Measurements from ENCODE around the gene ILF2.

The ILF2 gene

GRCh38 chr1:153630384-153630783 lies 40.4 kb downstream of the ILF2 start:
- Histone ChIP-seq H3K27ac (no peak overlapping the region), H3K4me3 (ENCODE audit: low read depth, low read length) (no peak overlapping the region), H3K36me3 (replicated peaks) (peaks cover 4% of the 10 kb centered on the region), H3K27me3 (replicated peaks) (no peaks in the 10 kb centered on the region)
- no peak for DNase-seq
- no peak for TF ChIP-seq CTCF (IDR thresholded peaks at IDR 0.05; ENCODE audit: low read depth, low read length, missing control alignments)
- in situ Hi-C loops (cut with HindIII; ENCODE audit: low pct_ligation_motif_present, low sequenced_read_pairs), result no loop called here

- H3K36me3 ChIP-seq (replicated peaks), result peaks cover 6% of the 10 kb centered on the region
- H3K27ac ChIP-seq, result no peak overlapping the region
- in situ Hi-C loops (cut with HindIII; ENCODE audit: low pct_ligation_motif_present, low sequenced_read_pairs), result no loop called here
- no peak for DNase-seq
- no peak overlapping the region for H3K4me3 ChIP-seq (ENCODE audit: low read depth, low read length)
- no peak for TF ChIP-seq CTCF (IDR thresholded peaks at IDR 0.05; ENCODE audit: low read depth, low read length, missing control alignments)
- no peaks in the 10 kb centered on the region for H3K27me3 ChIP-seq (replicated peaks)
These were observed 40.8 kb downstream of the ILF2 start for GRCh38 chr1:153629971-153630370.

DNA sequence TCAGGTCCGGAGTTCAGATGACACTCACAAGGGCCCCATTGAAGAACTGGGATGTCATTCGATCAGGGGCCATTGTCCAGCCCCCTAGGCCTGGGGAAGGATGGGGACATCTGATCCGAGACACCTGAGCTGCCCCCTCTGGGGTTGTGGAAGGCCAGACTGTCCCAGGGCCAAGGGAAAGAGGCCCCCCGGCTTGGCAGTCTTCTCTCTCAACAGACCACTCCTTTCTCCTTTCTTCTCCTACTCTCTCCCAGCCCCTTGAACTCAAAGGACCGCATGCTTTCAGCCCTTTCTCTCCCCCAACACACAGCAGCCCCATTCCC lies 41.5 kb downstream of the ILF2 start:
- in situ Hi-C loops (cut with HindIII; ENCODE audit: low pct_ligation_motif_present, low sequenced_read_pairs), result no loop called here
- no peaks in the 10 kb centered on the region for H3K27me3 ChIP-seq (replicated peaks)
- no peak overlapping the region for H3K4me3 ChIP-seq (ENCODE audit: low read depth, low read length)
- H3K27ac ChIP-seq, result no peak overlapping the region
- no peak for TF ChIP-seq CTCF (IDR thresholded peaks at IDR 0.05; ENCODE audit: low read depth, low read length, missing control alignments)
- peaks cover 6% of the 10 kb centered on the region for H3K36me3 ChIP-seq (replicated peaks)
- no peak for DNase-seq

DNA sequence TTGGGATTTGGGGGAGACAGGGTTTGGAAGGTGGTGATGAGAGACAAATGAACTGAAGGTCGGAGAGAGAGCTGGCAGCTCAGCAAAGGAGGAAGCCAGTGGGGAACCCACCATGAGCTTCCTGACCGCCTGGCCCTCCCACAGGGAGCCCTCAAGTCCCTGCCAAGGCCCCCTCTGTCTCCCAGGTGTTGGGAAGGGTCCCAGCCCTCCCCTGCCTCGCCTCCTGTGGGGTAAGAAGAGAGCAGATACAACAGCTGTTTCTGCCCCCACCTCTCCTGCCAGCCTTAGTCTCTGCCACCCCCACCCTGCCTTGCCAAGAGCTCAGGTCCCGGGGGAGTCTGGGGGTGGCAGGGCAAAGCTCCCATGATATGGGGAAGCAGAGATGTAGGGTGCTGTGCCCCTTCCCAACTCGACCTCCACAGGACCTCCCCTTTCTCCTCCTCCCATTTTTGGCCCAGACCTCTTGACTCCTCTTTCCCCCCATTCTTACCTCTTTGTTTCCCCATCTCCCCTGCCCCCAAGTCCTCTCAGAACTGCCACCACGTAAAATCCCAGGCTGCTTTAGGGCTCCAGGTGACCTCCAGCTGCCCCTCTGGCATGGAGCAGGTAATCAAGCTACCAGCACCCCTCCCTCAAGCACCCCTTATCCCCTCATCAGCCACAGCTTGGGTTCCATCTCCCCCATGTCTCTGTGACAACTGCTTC lies 42.0 kb downstream of the ILF2 start:
- Histone ChIP-seq H3K36me3 (replicated peaks) (peaks cover 10% of the 10 kb centered on the region), H3K27ac (no peak overlapping the region), H3K4me3 (ENCODE audit: low read depth, low read length) (no peak overlapping the region), H3K27me3 (replicated peaks) (no peaks in the 10 kb centered on the region)
- no peak for DNase-seq
- in situ Hi-C loops (cut with HindIII; ENCODE audit: low pct_ligation_motif_present, low sequenced_read_pairs), result no loop called here
- no peak for TF ChIP-seq CTCF (IDR thresholded peaks at IDR 0.05; ENCODE audit: low read depth, low read length, missing control alignments)

GRCh38 chr1:153627715-153628626 lies 42.8 kb downstream of the ILF2 start, which contains the start of gene S100A1:
Gene S100A1, plus strand, starts transcription at chr1:153628434. Its CDS starts 2,088 bp downstream, at chr1:153630522.
- Histone ChIP-seq H3K36me3 (replicated peaks) (peaks cover 11% of the 10 kb centered on the region), H3K27me3 (replicated peaks) (no peaks in the 10 kb centered on the region), H3K4me3 (ENCODE audit: low read depth, low read length) (peak within 1 kb of the TSS; percentile 77), H3K27ac (peak within 1 kb of the TSS; percentile 88)
- DNase-seq, result no peak
- in situ Hi-C loops (cut with HindIII; ENCODE audit: low pct_ligation_motif_present, low sequenced_read_pairs), result no loop called here
- no peak for TF ChIP-seq CTCF (IDR thresholded peaks at IDR 0.05; ENCODE audit: low read depth, low read length, missing control alignments)
